22Rv1 (cell line): Measurements from ENCODE around the gene PLEKHG1.

Source experiments
- ZFX ChIP-seq: fragments of 450-650 bp; IDR thresholded peaks from 2 replicates; pipeline ENCODE4 v1.6.1; 2017; ENCODE audit warnings: antibody characterized with exemption, borderline replicate concordance
- TF ChIP-seq, protein P1 (sequence below): fragments of 450-650 bp; IDR thresholded peaks from 2 replicates; pipeline ENCODE4 v1.5.1; 2017; ENCODE audit warnings: mild to moderate bottlenecking

DNA sequence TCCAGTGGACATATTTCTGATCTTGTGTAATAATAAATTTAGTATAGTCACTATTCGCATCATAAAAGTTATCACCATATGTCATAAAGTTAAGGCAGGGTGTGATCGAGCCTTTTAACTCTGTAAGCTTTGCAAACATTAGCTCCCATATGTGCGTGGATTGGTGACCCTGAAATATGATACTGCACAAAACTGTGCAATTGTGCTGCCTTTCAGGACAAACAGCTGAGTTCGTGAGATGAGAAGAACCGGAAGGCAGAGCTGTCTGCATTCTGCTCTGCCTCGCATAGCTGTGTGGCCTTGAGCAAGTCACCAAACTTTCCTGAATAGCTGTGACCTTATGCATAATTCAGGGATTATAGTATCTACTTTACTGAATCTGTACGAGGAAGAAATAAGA lies 3.2 kb upstream of the PLEKHG1 start:
- TF ChIP-seq, protein P1, sequence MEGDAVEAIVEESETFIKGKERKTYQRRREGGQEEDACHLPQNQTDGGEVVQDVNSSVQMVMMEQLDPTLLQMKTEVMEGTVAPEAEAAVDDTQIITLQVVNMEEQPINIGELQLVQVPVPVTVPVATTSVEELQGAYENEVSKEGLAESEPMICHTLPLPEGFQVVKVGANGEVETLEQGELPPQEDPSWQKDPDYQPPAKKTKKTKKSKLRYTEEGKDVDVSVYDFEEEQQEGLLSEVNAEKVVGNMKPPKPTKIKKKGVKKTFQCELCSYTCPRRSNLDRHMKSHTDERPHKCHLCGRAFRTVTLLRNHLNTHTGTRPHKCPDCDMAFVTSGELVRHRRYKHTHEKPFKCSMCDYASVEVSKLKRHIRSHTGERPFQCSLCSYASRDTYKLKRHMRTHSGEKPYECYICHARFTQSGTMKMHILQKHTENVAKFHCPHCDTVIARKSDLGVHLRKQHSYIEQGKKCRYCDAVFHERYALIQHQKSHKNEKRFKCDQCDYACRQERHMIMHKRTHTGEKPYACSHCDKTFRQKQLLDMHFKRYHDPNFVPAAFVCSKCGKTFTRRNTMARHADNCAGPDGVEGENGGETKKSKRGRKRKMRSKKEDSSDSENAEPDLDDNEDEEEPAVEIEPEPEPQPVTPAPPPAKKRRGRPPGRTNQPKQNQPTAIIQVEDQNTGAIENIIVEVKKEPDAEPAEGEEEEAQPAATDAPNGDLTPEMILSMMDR, result no peak
- TF ChIP-seq ZFX, result no peak
